Ramos (cell line): ENCODE results near the gene PADI1.
"Not testable (repeated sequence)": the region's sequence is repeated elsewhere in the genome, so short reads cannot be mapped to it uniquely, and the experiment has no call there.

Experiments used
- in situ Hi-C: fragments of 300-500 bp; cut with MboI; formaldehyde crosslinking; loops from one replicate; pipeline ENCODE4 v1.14.3; 2022; ENCODE audit warnings: low sequenced_read_pairs; ENCODE audit not compliant: unreplicated experiment

Gene PADI1

GRCh38 chr1:17235135-17235885 is 30.4 kb downstream of the PADI1 start:
- in situ Hi-C loops: no loop called here

DNA sequence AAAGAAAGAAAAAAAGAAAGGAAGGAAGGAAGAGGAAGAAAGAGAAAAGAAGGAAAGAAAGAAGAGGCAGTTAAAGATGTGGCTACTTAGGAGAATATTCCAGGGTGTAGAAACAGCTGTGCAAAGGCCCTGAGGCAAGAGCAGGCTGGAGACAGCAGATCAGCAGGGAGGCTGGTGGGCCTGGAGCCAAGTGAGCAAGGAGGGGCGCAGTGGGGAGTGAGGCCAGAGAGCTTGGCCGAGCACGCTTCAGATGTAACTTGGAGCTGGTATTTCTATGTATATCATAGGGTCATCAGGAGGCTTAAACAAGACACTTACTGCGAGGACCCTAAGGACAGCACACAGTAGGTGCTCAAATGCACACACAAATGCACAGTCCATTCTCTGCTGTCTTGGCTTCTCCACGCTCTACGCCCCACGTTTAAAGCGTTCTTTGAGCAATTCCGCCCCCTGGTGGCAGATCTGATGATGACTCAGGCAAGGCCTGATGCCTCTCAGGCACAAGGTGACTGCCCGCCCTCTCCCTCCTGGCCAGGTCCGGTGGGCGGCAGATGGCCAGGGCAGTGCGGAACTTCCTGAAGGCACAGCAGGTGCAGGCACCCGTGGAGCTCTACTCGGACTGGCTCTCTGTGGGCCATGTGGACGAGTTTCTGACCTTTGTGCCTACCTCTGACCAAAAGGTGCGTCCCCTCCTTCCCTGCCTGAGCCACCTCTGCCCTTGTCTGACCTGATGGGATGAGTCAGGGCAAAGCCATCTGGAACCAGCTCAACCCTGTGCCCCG is 32.0 kb downstream of the PADI1 start:
- in situ Hi-C loops: no loop called here

GRCh38 chr1:17237561-17237903 is 32.6 kb downstream of the PADI1 start:
- in situ Hi-C loops: no loop called here

GRCh38 chr1:17239420-17239819 is 34.5 kb downstream of the PADI1 start:
- in situ Hi-C loops: no loop called here

- in situ Hi-C loops: not testable (repeated sequence)
Observed at GRCh38 chr1:17241011-17241779, 36.3 kb downstream of the PADI1 start.

- in situ Hi-C loops: not testable (repeated sequence)
Observed at GRCh38 chr1:17241780-17242074, 36.8 kb downstream of the PADI1 start.

- in situ Hi-C loops: no loop called here
Observed at GRCh38 chr1:17243274-17243673, 38.3 kb downstream of the PADI1 start.

GRCh38 chr1:17244821-17245740 is 40.2 kb downstream of the PADI1 start:
- in situ Hi-C loops: no loop called here

- in situ Hi-C loops: no loop called here
Observed at GRCh38 chr1:17245816-17246325, 40.9 kb downstream of the PADI1 start.

DNA sequence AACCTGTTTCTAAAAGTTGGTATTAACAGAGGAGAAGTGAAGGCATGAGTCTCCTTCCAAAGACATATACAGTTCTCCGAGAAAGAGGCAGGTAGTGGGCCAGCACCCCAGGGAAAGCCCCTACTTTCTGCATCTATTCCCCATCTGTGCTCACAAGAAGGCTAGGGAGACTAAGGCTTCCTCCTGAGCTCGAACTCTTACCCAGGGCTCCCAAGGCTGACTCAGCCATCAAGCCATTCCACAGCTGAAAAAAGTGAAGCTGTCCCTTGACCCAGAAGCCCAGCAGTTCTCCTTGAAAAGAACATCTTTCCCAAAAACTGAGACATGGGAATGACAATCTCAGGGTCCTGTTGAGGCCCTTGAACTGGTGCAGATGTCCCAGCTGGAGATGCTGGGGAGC is 42.0 kb downstream of the PADI1 start:
- in situ Hi-C loops: no loop called here

DNA sequence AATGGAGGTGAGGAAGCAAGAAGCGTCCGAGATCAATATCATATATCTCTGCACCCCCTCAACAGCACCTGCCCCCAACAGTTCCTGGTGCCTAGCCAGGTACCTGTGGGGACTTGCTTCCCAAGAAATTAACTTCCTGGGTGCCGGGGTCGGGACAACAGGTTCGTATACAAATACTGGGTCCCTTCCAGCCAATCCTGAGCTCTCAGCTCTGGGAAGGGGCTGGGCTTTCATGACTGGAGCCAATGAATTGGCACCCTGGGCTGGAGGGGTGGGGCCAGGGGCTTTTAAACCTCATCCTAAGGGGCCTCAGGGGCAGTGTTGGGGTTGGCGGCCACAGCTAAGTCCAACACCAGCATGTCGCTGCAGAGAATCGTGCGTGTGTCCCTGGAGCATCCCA is 43.9 kb downstream of the PADI1 start, which contains the start of gene PADI3:
PADI3 (plus strand) TSS at position 318 of the 400 bp plus-strand sequence; CDS start at position 358, 40 bp downstream.
- in situ Hi-C loops: no loop called here

- in situ Hi-C loops: no loop called here
Observed at GRCh38 chr1:17250601-17251000, 45.7 kb downstream of the PADI1 start.

DNA sequence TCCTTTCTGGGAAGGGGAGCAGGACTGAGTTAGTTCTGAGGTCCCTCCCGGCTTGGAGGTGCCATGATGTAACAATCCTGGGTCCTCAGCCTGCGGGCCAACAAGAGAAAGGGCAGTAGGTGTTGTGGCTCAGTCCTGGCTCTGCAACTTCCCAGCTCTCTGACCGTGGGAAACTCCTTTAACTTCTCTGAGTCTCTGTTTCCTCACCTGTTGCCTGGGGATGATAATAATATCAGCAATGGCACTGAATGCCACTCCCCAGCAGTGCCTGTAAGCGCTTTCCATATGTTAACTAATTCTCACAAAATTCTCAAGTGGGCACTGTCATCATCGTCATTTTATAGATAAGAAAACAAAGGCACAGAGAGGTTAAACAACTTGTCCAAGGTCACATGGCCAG is 46.3 kb downstream of the PADI1 start:
- in situ Hi-C loops: no loop called here

- in situ Hi-C loops: no loop called here
Observed at GRCh38 chr1:17251701-17252376, 46.9 kb downstream of the PADI1 start.

DNA sequence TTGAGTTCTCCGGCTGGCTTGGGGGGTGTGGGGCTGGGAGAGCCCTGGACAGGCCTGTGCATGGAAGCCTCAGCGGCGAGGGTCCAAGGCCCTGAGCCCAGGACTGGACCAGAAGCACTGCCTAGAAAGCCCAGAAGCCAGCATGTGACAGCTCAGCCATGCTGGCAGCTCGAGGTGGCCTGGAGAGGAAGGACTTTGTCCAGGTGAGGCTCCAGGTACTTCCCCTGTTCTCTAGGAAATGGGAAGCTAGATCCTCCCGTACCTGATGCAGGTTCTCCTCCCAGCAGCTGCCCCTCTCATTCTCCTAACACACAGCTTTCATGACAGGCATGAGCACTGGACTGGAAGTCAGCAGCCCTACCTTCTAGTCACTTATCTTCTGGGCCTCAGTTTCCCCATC is 50.4 kb downstream of the PADI1 start:
- in situ Hi-C loops: no loop called here

- in situ Hi-C loops: no loop called here
Observed at GRCh38 chr1:17258116-17258757, 53.3 kb downstream of the PADI1 start.

DNA sequence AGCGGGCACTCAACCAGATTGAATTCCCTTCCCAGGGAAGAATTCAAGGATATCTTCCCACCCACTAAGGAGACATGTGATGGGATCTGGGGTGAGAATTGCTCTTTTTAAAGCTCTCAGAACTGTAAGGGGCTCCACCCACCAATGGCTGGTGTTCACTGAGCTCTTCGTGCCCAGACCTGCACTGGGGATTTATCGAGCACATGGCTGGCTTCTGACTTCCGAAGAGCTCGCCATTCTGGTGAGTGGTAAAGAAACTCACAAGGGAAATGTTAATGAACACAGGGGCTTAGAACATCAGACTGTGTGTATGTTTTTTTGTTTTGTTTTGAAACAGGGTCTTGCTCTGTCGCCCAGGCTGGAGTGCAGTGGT is 53.8 kb downstream of the PADI1 start:
- in situ Hi-C loops: no loop called here

DNA sequence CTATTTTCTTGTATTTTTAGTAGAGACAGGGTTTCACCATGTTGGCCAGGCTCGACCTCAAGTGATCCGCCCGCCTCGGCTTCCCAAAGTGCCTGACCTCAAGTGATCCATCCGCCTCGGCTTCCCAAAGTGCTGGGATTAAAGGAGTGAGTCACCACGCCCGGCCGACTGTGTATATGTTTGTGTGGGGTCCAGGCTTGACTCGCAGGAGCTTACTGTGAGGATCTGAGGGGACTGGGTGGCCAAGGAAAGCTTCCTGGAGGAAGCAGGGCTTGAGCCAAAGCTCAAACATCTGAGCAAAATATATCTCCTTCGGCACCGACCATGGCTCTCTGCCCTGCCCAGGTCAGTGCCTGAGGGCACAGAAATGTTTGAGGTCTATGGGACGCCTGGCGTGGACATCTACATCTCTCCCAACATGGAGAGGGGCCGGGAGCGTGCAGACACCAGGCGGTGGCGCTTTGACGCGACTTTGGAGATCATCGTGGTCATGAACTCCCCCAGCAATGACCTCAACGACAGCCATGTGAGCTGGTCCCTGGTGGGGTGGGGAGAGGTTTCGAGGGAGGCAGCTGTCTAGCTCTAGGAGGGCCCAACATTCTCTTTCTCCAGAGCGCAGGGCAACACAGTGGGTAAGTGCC is 54.4 kb downstream of the PADI1 start:
- in situ Hi-C loops: no loop called here
